Measurements from ENCODE around the gene COL6A2.
A peak's percentile ranks its signal among the peaks of the same experiment; 100 is the strongest.

The COL6A2 gene

GRCh38 chr21:46142582-46143473 lies 44.9 kb downstream of the COL6A2 start:
- DNase-seq (ENCODE audit: low read depth in 2 of 2), result no peak

GRCh38 chr21:46144464-46145070 lies 46.7 kb downstream of the COL6A2 start:
- no peak for DNase-seq (ENCODE audit: low read depth in 2 of 2)

- DNase-seq (ENCODE audit: low read depth in 2 of 2), result no peak
These were observed 47.4 kb downstream of the COL6A2 start for GRCh38 chr21:46145159-46145839.

GRCh38 chr21:46145840-46146691 lies 48.2 kb downstream of the COL6A2 start:
- no peak for DNase-seq (ENCODE audit: low read depth in 2 of 2)

- DNase-seq (ENCODE audit: low read depth in 2 of 2), result no peak
These were observed 48.9 kb downstream of the COL6A2 start for GRCh38 chr21:46146856-46147255.

- peak in 1 of 2 donors; percentile 51 for DNase-seq (ENCODE audit: low read depth in 2 of 2)
These were observed 49.5 kb downstream of the COL6A2 start for GRCh38 chr21:46147429-46147828.

- DNase-seq (ENCODE audit: low read depth in 2 of 2), result no peak
These were observed 50.2 kb downstream of the COL6A2 start for GRCh38 chr21:46148106-46148505.

GRCh38 chr21:46149205-46149901 lies 51.4 kb downstream of the COL6A2 start:
- no peak for DNase-seq (ENCODE audit: low read depth in 2 of 2)

GRCh38 chr21:46150073-46150472 lies 52.2 kb downstream of the COL6A2 start:
- no peak for DNase-seq (ENCODE audit: low read depth in 2 of 2)

GRCh38 chr21:46150491-46151121 lies 52.7 kb downstream of the COL6A2 start:
- DNase-seq (ENCODE audit: low read depth in 2 of 2), result no peak

GRCh38 chr21:46151261-46151988 lies 53.5 kb downstream of the COL6A2 start:
- no peak for DNase-seq (ENCODE audit: low read depth in 2 of 2)

GRCh38 chr21:46151989-46152926 lies 54.3 kb downstream of the COL6A2 start:
- no peak for DNase-seq (ENCODE audit: low read depth in 2 of 2)

- no peak for DNase-seq (ENCODE audit: low read depth in 2 of 2)
These were observed 55.0 kb downstream of the COL6A2 start for GRCh38 chr21:46152927-46153246.

GRCh38 chr21:46153247-46154154 lies 55.6 kb downstream of the COL6A2 start:
- peak in 1 of 2 donors; percentile 15 for DNase-seq (ENCODE audit: low read depth in 2 of 2)

- DNase-seq (ENCODE audit: low read depth in 2 of 2), result no peak
These were observed 56.4 kb downstream of the COL6A2 start for GRCh38 chr21:46154155-46154954.

GRCh38 chr21:46154955-46155513 lies 57.1 kb downstream of the COL6A2 start:
- no peak for DNase-seq (ENCODE audit: low read depth in 2 of 2)

All from stimulated activated CD4-positive, alpha-beta T cell treated with anti-CD3 and anti-CD28 coated beads, Interleukin-15, amount 100 ng/mL, for 48 hours (primary cell).